GM18498 (cell line): ENCODE data around the gene EML6.

Experiments
- ATAC-seq: cut with Tn5 transposase; IDR thresholded peaks from one replicate; pipeline ENCODE4 v1.9.1; 2021; ENCODE audit warnings: mild to moderate bottlenecking, moderate library complexity; ENCODE audit not compliant: unreplicated experiment

EML6 gene

GRCh38 chr2:54902763-54903162 is 179.3 kb downstream of the EML6 start:
- ATAC-seq = no peak

- peak; percentile 64 for ATAC-seq
Measured at GRCh38 chr2:54903736-54904554, 180.5 kb downstream of the EML6 start.

GRCh38 chr2:54904836-54905235 is 181.4 kb downstream of the EML6 start:
- ATAC-seq = no peak

GRCh38 chr2:54906716-54907115 is 183.3 kb downstream of the EML6 start:
- no peak for ATAC-seq

GRCh38 chr2:54907663-54908062 is 184.2 kb downstream of the EML6 start:
- ATAC-seq = no peak

GRCh38 chr2:54908591-54908990 is 185.1 kb downstream of the EML6 start:
- ATAC-seq = no peak

- no peak for ATAC-seq
Measured at GRCh38 chr2:54909001-54909400, 185.5 kb downstream of the EML6 start.

GRCh38 chr2:54912305-54912704 is 188.8 kb downstream of the EML6 start:
- no peak for ATAC-seq

GRCh38 chr2:54912893-54913292 is 189.4 kb downstream of the EML6 start:
- no peak for ATAC-seq

- no peak for ATAC-seq
Measured at GRCh38 chr2:54914637-54915036, 191.2 kb downstream of the EML6 start.

- no peak for ATAC-seq
Measured at GRCh38 chr2:54915101-54915500, 191.6 kb downstream of the EML6 start.

GRCh38 chr2:54916637-54917036 is 193.2 kb downstream of the EML6 start:
- no peak for ATAC-seq

- no peak for ATAC-seq
Measured at GRCh38 chr2:54918647-54919280, 195.3 kb downstream of the EML6 start.

- no peak for ATAC-seq
Measured at GRCh38 chr2:54920660-54921059, 197.2 kb downstream of the EML6 start.

- no peak for ATAC-seq
Measured at GRCh38 chr2:54924121-54924520, 200.7 kb downstream of the EML6 start.

- no peak for ATAC-seq
Measured at GRCh38 chr2:54925022-54925421, 201.6 kb downstream of the EML6 start.

- ATAC-seq = no peak
Measured at GRCh38 chr2:54927085-54927750, 203.8 kb downstream of the EML6 start.

GRCh38 chr2:54927751-54928615 is 204.5 kb downstream of the EML6 start:
- no peak for ATAC-seq

- ATAC-seq = no peak
Measured at GRCh38 chr2:54928719-54929118, 205.3 kb downstream of the EML6 start.

GRCh38 chr2:54931473-54931872 is 208.0 kb downstream of the EML6 start:
- no peak for ATAC-seq

GRCh38 chr2:54935389-54935788 is 211.9 kb downstream of the EML6 start:
- no peak for ATAC-seq
